Neural progenitor cell (in vitro differentiated cells): ENCODE data around the gene AGBL4.

Experiments used
- EZH2 ChIP-seq: fragments of 200-600 bp; sonication (generic); IDR thresholded peaks from 2 replicates; pipeline ENCODE4 v1.6.1; 2017; ENCODE audit warnings: antibody characterized with exemption, mild to moderate bottlenecking, moderate library complexity
- TF ChIP-seq, protein P1 (sequence below): fragments of 200-600 bp; sonication (generic); IDR thresholded peaks from 2 replicates; pipeline ENCODE4 v1.5.1; 2017; ENCODE audit warnings: antibody characterized with exemption, mild to moderate bottlenecking

DNA sequence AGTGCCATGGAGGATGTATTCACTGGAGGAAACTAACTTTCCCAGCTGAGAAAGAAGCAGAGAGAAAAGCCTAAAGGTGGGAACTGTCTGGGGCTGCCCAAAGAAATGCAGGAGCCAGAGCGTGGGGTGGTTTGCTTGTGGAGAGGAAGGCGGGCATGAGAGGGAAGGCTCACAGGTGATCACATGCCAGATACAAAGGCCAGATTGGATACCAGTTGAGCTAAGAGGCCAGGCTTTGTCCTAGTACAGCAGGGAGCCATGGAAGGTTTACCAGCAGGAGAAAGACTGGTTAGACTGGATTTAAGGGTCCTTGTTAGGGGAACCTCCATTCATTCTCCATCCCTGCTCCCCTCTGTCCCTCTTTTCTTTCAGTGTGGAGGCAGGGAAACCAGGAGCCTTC is 1313.4 kb downstream of the AGBL4 start:
- no peak for TF ChIP-seq EZH2
- TF ChIP-seq, protein P1, sequence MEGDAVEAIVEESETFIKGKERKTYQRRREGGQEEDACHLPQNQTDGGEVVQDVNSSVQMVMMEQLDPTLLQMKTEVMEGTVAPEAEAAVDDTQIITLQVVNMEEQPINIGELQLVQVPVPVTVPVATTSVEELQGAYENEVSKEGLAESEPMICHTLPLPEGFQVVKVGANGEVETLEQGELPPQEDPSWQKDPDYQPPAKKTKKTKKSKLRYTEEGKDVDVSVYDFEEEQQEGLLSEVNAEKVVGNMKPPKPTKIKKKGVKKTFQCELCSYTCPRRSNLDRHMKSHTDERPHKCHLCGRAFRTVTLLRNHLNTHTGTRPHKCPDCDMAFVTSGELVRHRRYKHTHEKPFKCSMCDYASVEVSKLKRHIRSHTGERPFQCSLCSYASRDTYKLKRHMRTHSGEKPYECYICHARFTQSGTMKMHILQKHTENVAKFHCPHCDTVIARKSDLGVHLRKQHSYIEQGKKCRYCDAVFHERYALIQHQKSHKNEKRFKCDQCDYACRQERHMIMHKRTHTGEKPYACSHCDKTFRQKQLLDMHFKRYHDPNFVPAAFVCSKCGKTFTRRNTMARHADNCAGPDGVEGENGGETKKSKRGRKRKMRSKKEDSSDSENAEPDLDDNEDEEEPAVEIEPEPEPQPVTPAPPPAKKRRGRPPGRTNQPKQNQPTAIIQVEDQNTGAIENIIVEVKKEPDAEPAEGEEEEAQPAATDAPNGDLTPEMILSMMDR, result no peak
